Activated T-cell treated with anti-CD3 and anti-CD28 coated beads for 4 hours (primary cell): Measurements from ENCODE around the gene HSCB.
"Not testable (repeated sequence)": the region's sequence is repeated elsewhere in the genome, so short reads cannot be mapped to it uniquely, and the experiment has no call there.

ENCODE experiments used
- DNase-seq: peaks from one replicate; pipeline ENCODE4 v3.0.0-alpha.2; 2020

HSCB gene

GRCh38 chr22:28792491-28793383 lies 50.9 kb downstream of the HSCB start:
- DNase-seq, result no peak

GRCh38 chr22:28793976-28794584 lies 52.2 kb downstream of the HSCB start:
- no peak for DNase-seq

- no peak for DNase-seq
Observed at GRCh38 chr22:28795071-28795693, 53.3 kb downstream of the HSCB start.

- no peak for DNase-seq
Observed at GRCh38 chr22:28795932-28796856, 54.4 kb downstream of the HSCB start.

- peak; percentile 17 for DNase-seq
Observed at GRCh38 chr22:28798810-28799605, 57.2 kb downstream of the HSCB start.

GRCh38 chr22:28799606-28800307 lies 57.9 kb downstream of the HSCB start:
- no peak for DNase-seq

GRCh38 chr22:28800308-28801041 lies 58.6 kb downstream of the HSCB start, which contains the start of gene XBP1:
XBP1 (minus strand) TSS chr22:28800569.
- DNase-seq, result peak; percentile 81

- DNase-seq, result no peak
Observed at GRCh38 chr22:28801845-28802594, 60.2 kb downstream of the HSCB start.

GRCh38 chr22:28802595-28803123 lies 60.8 kb downstream of the HSCB start:
- no peak for DNase-seq

- DNase-seq, result not testable (repeated sequence)
Observed at GRCh38 chr22:28805426-28805825, 63.6 kb downstream of the HSCB start.
